ENCODE measurements around the gene KDM5C. TPM values are rescaled to one million over a fixed set of nuclear protein-coding genes. Genes with fewer than 3 reads are reported as not detected.

The KDM5C gene
- total RNA-seq, 1 experiment from 2014 or later = 112 TPM

- ChIA-PET CTCF (interaction anchor here (0.5 to 1.2 kb wide), 4 partner anchors 12 to 68 kb away, joined by 3 to 5 read pairs (median 4); no protein-coding TSS in a partner anchor), POLR2A (interaction anchor here (0.6 kb wide), 1 partner anchor 118 kb away, joined by 3 read pairs; no protein-coding TSS in a partner anchor)
- H3K36me3 Mint-ChIP-seq = peaks cover 18% of the 10 kb centered on the region
- H3K27ac Mint-ChIP-seq = no peak overlapping the region
- TF ChIP-seq, protein P1, sequence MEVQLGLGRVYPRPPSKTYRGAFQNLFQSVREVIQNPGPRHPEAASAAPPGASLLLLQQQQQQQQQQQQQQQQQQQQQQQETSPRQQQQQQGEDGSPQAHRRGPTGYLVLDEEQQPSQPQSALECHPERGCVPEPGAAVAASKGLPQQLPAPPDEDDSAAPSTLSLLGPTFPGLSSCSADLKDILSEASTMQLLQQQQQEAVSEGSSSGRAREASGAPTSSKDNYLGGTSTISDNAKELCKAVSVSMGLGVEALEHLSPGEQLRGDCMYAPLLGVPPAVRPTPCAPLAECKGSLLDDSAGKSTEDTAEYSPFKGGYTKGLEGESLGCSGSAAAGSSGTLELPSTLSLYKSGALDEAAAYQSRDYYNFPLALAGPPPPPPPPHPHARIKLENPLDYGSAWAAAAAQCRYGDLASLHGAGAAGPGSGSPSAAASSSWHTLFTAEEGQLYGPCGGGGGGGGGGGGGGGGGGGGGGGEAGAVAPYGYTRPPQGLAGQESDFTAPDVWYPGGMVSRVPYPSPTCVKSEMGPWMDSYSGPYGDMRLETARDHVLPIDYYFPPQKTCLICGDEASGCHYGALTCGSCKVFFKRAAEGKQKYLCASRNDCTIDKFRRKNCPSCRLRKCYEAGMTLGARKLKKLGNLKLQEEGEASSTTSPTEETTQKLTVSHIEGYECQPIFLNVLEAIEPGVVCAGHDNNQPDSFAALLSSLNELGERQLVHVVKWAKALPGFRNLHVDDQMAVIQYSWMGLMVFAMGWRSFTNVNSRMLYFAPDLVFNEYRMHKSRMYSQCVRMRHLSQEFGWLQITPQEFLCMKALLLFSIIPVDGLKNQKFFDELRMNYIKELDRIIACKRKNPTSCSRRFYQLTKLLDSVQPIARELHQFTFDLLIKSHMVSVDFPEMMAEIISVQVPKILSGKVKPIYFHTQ (CRISPR knock-in tag; IDR thresholded peaks at IDR 0.05) = no peak
- TF ChIP-seq ZNF396 (CRISPR knock-in tag; IDR thresholded peaks at IDR 0.05; ENCODE audit: borderline replicate concordance) (no peak), PREB (CRISPR knock-in tag; IDR thresholded peaks at IDR 0.05; ENCODE audit: borderline replicate concordance) (no peak), SOX15 (CRISPR knock-in tag; IDR thresholded peaks at IDR 0.05) (no peak), EMX1 (CRISPR knock-in tag; IDR thresholded peaks at IDR 0.05) (no peak)
- H3K9me3 Mint-ChIP-seq = no peaks in the 10 kb centered on the region
- H3K27me3 Mint-ChIP-seq (ENCODE audit: low read depth) = no peaks in the 10 kb centered on the region
- no peak overlapping the region for H3K4me3 Mint-ChIP-seq
- DNase-seq (ENCODE audit: low spot score) (no peak), ATAC-seq (no peak)
- H3K4me1 Mint-ChIP-seq = no peaks in the 10 kb centered on the region
These were observed 19.6 kb upstream of the KDM5C start for GRCh38 chrX:53244610-53245009.

- no peak overlapping the region for H3K4me3 Mint-ChIP-seq
- no peaks in the 10 kb centered on the region for H3K4me1 Mint-ChIP-seq
- H3K9me3 Mint-ChIP-seq = no peaks in the 10 kb centered on the region
- no peak for TF ChIP-seq ZNF263 (CRISPR knock-in tag; IDR thresholded peaks at IDR 0.05; ENCODE audit: low read depth)
- TF ChIP-seq ZNF138 (CRISPR knock-in tag; conservative IDR thresholded peaks at IDR 0.05) = no peak
- TF ChIP-seq CTCF (IDR thresholded peaks at IDR 0.05) = no peak
- TF ChIP-seq, protein P2, sequence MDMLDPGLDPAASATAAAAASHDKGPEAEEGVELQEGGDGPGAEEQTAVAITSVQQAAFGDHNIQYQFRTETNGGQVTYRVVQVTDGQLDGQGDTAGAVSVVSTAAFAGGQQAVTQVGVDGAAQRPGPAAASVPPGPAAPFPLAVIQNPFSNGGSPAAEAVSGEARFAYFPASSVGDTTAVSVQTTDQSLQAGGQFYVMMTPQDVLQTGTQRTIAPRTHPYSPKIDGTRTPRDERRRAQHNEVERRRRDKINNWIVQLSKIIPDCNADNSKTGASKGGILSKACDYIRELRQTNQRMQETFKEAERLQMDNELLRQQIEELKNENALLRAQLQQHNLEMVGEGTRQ (CRISPR knock-in tag; IDR thresholded peaks at IDR 0.05) = no peak
- TF ChIP-seq, protein P3, sequence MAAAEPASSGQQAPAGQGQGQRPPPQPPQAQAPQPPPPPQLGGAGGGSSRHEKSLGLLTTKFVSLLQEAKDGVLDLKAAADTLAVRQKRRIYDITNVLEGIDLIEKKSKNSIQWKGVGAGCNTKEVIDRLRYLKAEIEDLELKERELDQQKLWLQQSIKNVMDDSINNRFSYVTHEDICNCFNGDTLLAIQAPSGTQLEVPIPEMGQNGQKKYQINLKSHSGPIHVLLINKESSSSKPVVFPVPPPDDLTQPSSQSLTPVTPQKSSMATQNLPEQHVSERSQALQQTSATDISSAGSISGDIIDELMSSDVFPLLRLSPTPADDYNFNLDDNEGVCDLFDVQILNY (CRISPR knock-in tag; IDR thresholded peaks at IDR 0.05) = no peak
- no peak for TF ChIP-seq TCF7 (CRISPR knock-in tag; IDR thresholded peaks at IDR 0.05; ENCODE audit: low read depth)
- ChIA-PET CTCF (no interaction called here), POLR2A (no interaction called here)
- H3K27ac Mint-ChIP-seq = no peak overlapping the region
- no peaks in the 10 kb centered on the region for H3K27me3 Mint-ChIP-seq (ENCODE audit: low read depth)
- peaks cover 21% of the 10 kb centered on the region for H3K36me3 Mint-ChIP-seq
- ATAC-seq = no peak
- no peak for DNase-seq (ENCODE audit: low spot score)
These were observed 17.3 kb upstream of the KDM5C start for GRCh38 chrX:53242310-53242709.

GRCh38 chrX:53241558-53241957, 16.6 kb upstream of the KDM5C start:
- no peaks in the 10 kb centered on the region for H3K4me1 Mint-ChIP-seq
- DNase-seq (ENCODE audit: low spot score) (no peak), ATAC-seq (no peak)
- no peaks in the 10 kb centered on the region for H3K27me3 Mint-ChIP-seq (ENCODE audit: low read depth)
- no peak overlapping the region for H3K27ac Mint-ChIP-seq
- CTCF ChIA-PET = no interaction called here
- no peaks in the 10 kb centered on the region for H3K9me3 Mint-ChIP-seq
- no peak overlapping the region for H3K4me3 Mint-ChIP-seq
- H3K36me3 Mint-ChIP-seq = peaks cover 15% of the 10 kb centered on the region
- POLR2A ChIA-PET = no interaction called here
- TF ChIP-seq ATF6 (CRISPR knock-in tag; IDR thresholded peaks at IDR 0.05) (no peak), NR1H2 (CRISPR knock-in tag; IDR thresholded peaks at IDR 0.05) (no peak), ZNF232 (CRISPR knock-in tag; IDR thresholded peaks at IDR 0.05) (no peak), TEAD1 (CRISPR knock-in tag; IDR thresholded peaks at IDR 0.05) (no peak), NFYB (CRISPR knock-in tag; conservative IDR thresholded peaks at IDR 0.05; ENCODE audit: low read depth) (no peak), MAX (CRISPR knock-in tag; IDR thresholded peaks at IDR 0.05) (no peak), USF1 (CRISPR knock-in tag; IDR thresholded peaks at IDR 0.05) (no peak)
- TF ChIP-seq, protein P4, sequence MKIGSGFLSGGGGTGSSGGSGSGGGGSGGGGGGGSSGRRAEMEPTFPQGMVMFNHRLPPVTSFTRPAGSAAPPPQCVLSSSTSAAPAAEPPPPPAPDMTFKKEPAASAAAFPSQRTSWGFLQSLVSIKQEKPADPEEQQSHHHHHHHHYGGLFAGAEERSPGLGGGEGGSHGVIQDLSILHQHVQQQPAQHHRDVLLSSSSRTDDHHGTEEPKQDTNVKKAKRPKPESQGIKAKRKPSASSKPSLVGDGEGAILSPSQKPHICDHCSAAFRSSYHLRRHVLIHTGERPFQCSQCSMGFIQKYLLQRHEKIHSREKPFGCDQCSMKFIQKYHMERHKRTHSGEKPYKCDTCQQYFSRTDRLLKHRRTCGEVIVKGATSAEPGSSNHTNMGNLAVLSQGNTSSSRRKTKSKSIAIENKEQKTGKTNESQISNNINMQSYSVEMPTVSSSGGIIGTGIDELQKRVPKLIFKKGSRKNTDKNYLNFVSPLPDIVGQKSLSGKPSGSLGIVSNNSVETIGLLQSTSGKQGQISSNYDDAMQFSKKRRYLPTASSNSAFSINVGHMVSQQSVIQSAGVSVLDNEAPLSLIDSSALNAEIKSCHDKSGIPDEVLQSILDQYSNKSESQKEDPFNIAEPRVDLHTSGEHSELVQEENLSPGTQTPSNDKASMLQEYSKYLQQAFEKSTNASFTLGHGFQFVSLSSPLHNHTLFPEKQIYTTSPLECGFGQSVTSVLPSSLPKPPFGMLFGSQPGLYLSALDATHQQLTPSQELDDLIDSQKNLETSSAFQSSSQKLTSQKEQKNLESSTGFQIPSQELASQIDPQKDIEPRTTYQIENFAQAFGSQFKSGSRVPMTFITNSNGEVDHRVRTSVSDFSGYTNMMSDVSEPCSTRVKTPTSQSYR (CRISPR knock-in tag; IDR thresholded peaks at IDR 0.05) = no peak

Data from WTC11 (cell line).